DMS153 treated with DMSO at 0.1 percent for 48 hours (cell line): Measurements from ENCODE around the gene CYP2U1.
"Not testable (repeated sequence)": the region's sequence is repeated elsewhere in the genome, so short reads cannot be mapped to it uniquely, and the experiment has no call there.

Experiments used
- DNase-seq: peaks from one replicate; lab custom pipeline; 2025; ENCODE audit not compliant: unreplicated experiment; lab: John Stamatoyannopoulos, UW

The CYP2U1 gene

DNA sequence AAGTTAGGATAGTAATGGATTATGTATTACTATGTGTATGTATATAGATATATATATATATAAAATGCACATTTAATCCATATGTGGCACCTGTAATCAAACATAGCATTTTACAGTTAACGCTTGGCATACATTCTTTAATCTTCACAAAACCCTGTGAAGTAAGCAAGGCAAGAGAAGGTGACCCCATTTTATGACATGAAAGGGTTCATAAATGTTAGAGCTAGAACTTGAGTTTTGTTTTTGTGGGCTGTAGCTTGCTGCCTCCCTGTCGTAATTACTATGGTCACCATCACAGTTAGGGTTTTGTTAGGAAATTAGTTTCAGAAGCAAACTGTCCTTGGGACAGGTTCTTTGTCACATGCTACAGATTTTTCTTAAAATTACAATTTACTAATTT lies 13.8 kb upstream of the CYP2U1 start:
- DNase-seq, result no peak

DNA sequence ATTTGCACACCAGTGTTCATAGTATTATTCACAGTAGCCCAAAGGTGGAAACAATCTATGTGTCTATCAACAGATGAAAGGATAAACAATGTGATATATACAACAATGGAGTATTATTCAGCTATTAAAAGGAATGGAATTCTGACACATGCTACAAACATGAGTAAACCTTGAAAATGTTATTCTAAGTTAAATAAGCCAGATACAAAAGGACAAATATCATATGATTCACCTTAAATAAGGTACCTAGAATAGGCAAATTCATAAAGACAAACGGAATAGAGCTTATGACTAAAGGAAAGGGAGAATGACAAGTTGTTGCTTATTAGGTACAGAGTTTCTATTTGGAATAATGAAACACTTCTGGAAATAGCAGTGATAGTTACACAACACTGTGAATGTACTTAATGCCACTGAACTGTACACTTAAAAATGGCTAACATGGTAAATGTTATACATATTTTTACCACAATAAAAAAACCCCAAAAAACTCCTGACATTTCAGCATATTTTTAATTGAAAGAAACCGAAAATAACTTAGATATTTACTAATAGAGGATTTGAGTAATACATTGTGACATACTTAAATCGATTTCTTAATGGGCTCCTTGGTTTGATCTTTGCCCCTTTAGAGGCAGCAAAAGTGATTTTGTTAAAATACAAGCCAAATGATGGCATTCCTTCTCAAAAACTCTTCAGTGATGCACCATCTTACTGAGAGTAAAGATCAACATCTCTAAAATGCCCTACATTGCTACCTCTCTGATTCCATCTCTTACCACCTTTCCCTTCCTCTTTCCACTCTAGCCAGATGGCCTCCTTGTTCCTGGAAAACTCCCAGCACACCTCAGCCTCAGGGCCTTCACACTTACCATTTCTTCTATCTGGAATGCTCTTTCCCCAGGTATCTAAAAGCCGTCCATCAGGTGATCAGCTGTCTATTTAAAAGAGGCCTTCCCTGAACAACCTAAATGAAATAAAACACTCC lies 8.6 kb upstream of the CYP2U1 start:
- DNase-seq, result no peak

DNA sequence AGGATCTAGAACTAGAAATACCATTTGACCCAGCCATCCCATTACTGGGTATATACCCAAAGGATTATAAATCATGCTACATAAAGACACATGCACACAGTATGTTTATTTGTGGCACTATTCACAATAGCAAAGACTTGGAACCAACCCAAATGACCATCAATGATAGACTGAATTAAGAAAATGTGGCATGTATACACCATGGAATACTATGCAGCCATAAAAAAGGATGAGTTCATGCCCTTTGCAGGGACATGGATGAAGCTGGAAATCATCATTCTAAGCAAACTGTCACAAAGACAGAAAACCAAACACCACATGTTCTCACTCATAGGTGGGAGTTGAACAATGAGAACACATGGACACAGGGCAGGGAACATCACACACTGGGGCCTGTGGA lies 5.6 kb upstream of the CYP2U1 start:
- not testable (repeated sequence) for DNase-seq

DNA sequence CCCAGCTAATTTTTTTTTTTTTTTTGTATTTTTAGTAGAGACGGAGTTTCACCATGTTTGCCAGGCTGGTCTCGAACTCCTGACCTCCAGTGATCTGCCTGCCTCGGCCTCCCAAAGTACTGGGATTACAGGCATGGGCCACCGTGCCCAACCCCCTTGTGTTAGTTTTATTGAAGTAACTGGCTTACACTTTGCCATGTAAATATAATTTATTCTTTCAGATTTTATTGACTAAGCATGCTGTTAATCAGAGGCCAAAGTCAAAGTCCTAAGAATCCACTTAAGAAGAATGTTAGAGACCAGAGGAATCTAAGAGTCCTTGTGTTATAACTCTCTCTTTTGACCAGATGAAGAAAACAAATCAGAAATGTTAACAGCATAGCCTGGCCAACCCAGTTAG lies 4.5 kb upstream of the CYP2U1 start:
- not testable (repeated sequence) for DNase-seq

DNA sequence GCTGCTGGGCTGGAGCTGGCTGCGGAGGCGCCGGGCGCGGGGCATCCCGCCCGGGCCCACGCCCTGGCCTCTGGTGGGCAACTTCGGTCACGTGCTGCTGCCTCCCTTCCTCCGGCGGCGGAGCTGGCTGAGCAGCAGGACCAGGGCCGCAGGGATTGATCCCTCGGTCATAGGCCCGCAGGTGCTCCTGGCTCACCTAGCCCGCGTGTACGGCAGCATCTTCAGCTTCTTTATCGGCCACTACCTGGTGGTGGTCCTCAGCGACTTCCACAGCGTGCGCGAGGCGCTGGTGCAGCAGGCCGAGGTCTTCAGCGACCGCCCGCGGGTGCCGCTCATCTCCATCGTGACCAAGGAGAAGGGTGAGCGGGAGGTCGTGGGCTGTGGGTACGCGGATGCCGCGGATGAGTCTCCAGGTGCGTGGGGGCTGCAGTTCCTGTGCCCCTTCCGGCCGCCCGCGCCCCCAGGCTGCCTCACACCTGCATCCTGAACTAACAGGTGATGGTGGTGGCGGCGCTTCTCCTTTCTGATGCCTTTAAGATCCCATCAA lies 499 bp downstream of the CYP2U1 start:
- DNase-seq, result no peak

DNA sequence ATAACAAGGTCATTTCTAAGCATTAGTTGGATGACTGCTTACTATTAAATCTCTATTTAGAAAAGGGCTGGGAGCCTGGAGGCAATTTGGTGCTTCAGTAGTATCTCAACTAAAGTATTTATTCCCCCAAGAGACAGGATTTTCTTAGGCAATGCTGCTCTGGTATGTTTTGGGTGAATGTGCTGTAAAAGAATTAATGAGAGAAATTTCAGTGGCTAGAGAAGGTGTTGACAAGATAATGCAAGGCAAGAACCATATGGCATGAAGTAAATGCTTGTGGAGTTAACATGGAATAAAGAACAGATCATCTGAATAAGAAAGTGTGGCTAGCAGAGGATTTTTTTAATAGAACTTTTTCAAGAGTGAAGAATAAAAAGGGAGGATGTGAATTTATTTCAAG lies 3.9 kb downstream of the CYP2U1 start:
- DNase-seq, result no peak

DNA sequence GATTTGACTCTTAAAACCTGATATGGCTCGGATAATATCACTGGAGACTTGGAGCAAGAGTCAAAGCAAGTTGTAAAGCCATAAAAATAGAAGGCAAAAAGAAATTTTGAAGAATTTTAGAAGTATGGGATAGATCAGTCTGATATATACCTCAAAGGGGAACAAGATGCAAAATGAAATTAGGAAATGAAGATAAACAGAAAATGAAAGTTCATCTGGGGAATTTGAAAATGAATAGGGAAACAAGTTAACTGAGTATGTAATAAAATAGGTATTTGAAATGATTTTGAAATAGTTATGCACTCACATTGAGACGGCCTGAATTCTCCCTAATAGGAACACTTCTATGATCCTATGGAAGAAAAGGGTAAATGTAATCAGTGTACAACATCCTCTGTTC lies 5.7 kb downstream of the CYP2U1 start:
- no peak for DNase-seq

DNA sequence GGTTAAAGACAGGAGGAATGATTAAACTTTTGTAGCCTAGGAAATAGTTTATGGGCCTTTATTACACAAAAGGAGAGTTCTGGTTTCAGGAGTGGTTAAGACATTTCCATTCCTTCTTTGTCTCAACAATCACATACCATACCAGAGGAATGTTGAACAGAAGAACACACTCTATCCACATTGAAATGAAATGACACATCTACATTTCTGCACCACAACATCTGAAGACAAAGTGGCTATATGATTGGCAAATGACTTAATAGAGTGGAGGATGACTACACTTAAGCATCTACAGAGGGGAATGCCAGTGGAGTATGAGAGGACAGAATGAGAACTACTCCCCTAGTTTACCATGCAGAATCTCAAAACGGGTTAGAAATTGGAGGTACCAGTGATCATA lies 8.0 kb downstream of the CYP2U1 start:
- no peak for DNase-seq

DNA sequence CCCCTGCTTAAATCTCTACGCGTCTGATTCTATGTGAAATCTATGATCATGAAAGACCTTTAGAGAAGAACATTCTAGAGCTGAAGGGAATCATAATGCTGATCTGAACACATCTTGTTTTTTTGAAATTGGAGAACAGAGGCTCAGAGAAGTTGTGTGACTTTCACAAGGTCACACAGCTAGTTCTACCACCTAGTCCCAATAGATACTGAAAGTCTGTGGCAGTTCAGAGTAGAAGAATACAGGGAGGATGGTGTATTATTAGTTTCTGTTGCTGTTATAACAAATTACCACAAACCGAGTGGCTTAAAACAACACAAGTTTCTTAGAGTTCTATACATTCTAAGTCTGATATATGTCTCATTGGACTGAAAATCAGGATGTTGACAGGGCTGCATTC lies 14.5 kb downstream of the CYP2U1 start:
- no peak for DNase-seq

DNA sequence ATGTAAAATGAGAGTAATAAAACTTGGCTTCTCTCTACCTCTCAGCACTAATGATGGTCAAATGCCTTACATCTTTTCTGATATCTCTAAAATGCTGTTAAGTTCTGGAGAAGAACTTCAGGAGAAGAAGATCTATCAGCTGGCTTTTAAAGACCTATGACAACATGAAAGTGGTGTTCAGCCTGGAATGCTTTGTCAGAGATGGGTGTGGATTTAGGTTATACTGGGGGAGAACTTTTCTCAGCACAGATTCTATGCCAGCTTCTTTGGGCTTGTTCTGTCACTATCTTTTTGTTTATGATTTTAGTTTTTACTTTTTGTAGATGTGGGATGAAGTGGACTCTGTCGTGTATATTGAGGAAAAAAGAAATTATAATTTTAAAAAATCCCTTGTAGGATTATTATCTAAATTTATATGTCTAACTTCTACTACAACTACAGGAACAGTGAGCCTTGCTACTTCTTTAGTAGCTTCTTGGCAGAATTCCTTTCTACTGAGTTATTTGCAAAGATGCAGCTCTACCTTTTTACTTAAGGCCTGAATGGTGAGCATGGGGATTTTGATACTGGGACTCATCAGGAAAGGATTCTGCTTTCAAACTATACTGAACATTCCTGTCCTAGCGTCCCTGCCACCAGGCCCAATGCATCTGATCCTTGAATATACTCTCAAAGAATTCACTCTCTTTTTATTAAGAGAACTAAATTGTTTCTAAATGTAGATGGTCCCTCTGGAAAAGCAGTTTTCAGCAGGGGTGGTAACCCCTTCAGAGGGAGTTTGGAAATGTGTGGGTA lies 19.6 kb downstream of the CYP2U1 start:
- no peak for DNase-seq

DNA sequence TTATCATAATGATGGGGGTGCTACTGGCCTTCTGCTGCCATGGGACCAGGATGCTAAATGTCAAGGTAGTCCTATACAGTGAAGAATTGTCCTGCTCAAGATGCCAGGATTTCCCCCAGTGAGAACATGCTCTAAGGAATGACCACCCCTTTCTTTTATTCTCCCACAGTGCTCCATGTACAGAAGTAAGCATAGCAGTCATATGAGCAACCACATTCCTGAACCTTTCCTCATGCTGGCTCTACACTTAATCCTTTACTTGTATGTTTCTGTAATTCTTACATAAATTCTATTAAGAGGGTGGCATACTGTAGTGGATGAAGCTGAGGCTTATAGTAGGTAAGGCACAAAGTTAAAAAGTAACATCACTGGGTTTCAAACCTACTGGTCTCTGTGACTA lies 20.2 kb downstream of the CYP2U1 start:
- no peak for DNase-seq

DNA sequence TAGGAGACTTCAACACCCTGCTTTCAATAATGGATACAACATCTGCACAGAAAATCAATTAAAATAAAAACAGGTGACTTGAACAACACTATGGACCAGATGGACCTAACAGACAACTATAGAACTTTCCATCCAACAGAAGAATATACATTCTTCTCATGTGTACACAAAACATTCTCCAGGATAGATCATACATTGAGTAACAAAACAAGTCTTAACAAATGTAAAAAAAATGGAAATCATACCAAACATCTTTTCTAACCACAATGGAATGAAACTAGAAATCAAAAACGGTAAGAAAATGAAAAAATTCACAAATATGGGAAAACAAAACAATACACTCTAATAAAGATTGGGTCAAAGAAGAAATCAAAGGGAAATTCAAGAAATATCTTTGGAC lies 24.7 kb downstream of the CYP2U1 start:
- no peak for DNase-seq

DNA sequence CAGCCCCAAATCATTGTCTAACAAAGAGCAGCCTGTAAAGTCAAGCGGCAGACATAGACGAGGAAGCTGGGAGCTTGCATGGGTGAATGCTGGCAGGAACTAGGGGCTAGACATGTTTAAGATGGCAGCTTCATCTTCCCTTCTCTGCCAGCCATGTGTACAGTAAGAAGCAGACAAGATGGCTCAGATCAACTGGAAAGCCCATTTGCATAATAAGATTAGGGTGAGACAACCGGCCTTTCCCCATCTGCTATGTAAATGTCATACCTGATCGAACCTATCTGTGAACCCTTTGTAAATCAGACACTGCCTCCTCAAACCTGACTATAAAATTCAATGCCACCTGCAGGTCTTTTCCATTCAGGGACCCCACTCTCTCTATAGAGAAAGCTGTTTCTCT lies 35.6 kb downstream of the CYP2U1 start:
- DNase-seq, result no peak

DNA sequence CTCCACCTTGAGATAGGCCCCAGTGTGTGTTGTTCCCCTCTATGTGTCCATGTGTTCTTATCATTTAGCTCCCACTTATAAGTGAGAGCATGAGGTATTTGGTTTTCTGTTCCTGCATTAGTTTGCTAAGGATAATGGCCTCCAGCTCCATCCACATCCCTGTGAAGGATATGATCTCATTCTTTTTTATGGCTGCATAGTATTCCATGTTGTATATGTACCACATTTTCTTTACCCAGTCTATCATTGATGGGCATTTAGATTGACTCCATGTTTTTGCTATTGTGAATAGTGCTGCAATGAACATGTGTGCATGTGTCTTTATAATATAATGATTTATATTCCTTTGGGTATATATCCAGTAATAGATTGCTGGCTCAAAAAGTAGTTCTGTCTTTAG lies 36.2 kb downstream of the CYP2U1 start:
- not testable (repeated sequence) for DNase-seq

DNA sequence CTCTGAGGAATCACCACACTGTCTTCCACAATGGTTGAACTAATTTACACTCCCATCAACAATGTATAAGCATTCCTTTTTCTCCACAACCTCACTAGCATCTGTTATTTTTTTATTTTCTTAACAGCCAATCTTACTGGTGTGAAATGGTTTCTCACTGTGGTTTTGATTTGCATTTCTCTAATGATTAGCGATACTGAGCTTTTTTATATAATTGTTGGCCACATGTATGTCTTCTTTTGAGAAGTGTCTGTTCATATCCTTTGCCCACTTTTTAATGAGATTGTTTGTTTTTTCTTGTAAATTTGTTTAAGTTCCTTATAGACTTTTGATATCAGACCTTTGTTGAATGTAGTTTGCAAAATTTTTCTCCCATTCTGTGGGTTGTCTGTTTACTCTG lies 36.6 kb downstream of the CYP2U1 start:
- DNase-seq, result not testable (repeated sequence)

DNA sequence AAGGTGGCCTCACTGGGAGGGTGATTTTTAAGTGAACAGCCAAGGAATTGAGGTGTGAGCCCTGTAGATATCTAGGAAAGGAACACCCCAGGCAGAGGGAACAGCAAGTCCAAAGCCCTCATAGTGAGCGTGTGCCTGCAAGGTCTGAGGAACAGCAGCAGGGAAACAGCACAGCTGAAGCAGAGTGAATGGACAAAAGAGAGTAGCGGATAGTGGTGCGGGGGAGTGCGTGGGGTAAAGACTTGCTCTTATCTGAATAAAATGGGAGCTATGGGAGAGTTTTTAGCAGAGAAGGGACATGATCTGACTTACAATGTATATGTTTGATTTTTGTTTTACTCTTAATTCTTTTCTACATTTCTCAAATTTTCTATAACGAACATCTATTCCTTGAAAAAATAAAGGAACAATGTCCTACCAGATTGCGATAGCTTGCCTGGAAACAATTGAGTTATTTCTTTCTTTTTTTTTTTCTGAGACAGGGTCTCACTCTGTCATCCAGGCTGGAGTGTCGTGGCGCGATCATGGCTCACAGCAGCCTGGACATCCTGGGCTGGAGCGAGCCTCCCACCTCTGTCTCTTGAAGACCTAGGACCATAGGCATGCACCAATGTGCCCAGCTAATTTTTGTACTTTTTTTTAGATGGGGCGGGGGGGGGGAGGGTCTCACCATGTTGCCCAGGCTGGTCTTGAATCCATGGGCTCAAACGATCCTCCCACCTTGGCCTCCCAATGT lies 38.9 kb downstream of the CYP2U1 start:
- DNase-seq, result no peak

DNA sequence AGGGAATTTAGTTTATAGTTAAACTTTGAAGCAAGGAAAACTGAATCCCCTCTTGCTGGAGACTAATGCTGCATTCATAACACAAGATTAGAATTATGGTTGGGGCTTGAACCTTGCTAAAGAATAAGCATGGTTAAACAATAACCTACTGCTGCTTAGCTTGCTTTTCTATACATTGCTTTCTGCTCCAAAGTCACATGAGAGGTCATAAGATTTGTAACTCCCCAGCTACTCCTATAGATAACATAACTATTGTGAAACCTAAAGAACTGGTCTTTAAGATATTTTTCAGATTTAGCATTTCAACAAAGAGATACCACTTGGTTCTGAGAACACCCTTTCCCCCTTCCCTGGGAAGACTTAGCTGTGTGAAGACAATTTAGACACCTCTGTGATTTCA lies 41.3 kb downstream of the CYP2U1 start:
- DNase-seq, result no peak

DNA sequence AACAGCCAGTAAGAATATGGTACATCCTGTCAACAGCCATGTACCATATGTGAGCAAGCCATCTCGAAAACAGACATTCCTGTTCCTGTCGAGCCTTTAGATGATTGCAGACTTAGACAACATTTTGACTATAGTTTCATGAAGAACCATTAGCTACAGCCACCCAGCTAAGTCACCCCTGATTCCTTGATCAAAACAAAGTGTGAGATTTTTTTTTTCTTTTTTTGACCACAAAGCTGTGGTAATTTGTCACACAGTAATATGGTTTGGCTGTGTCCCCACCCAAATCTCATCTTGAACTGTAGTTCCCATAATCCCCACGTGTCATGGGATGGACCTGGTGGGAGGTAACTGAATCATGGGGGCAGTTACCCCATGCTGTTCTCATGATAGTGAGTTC lies 43.2 kb downstream of the CYP2U1 start:
- no peak for DNase-seq

DNA sequence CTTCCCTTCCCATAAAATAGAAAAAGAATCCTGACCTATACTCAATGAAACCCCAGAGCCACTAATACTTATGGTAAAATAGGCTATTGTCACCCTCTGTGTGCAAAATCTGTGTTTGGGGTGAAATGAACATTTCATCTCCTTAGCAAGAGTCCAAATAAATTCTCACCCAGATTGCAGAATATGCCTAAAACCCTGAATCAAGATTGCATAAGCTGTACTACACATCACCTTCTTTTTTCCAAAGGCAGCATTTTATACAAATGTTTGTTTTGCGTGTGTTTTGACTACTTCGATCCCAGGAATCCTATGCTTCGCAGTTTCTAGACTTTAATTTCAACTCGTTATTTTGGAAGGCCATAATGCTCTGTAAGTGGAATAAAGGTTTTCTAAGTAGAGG lies 46.1 kb downstream of the CYP2U1 start:
- no peak for DNase-seq

DNA sequence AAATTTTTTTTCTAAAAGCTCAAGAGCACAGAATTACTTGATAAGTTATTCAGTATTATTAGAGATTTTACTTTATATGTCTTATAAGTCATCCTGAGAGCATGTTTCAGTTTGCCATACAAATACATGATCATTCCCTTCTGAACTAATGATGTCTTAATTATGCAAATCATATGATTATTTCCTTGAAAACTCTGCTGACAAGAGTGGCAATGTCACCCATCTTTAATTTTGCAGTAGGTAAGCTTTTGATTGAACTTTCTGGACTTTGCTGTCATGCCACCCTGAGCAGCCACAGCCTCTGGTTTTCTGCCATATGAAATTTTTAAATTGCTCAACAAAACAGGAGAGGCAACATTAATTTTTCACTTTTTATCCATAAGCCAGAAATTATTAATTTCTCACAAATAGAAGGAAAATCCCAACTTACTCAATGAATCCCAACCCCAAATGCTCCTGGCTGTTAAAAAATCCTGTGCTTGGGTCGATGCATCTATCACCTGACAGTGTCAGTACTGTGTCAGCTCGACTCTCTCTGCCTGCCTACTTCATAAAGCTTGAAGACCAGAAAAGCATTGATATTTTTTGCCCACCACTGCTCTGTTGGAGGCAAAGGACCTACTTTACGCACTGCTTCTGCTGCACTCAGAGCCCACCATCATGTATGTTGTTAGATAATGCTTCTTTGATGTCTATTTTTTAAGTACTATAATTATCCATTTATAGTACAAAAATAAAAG lies 46.8 kb downstream of the CYP2U1 start:
- no peak for DNase-seq
